Nephron (organoid): ENCODE measurements around the gene OFD1.

ENCODE experiments used
- H3K27ac Mint-ChIP-seq, 3 experiments: 2 replicates each; pipeline ENCODE4 v1.8.0; 2020; ENCODE audit warnings: mixed read lengths in 3 of 3, mild to moderate bottlenecking in 2 of 3, moderate library complexity in 1 of 3
- H3K27me3 Mint-ChIP-seq: 2 replicates; pipeline ENCODE4 v1.8.0; 2021; ENCODE audit warnings: low read depth, mild to moderate bottlenecking, moderate library complexity, mixed read lengths
- H3K36me3 Mint-ChIP-seq: 2 replicates; pipeline ENCODE4 v1.8.0; 2020; ENCODE audit warnings: low read depth, mixed read lengths
- H3K4me1 Mint-ChIP-seq: 2 replicates; pipeline ENCODE4 v1.8.0; 2020; ENCODE audit warnings: mixed read lengths
- H3K4me3 Mint-ChIP-seq, 3 experiments: 2 replicates each; pipeline ENCODE4 v1.8.0; 2020; ENCODE audit warnings: mild to moderate bottlenecking in 3 of 3, mixed read lengths in 3 of 3, moderate library complexity in 2 of 3
- H3K9me3 Mint-ChIP-seq: 2 replicates; pipeline ENCODE4 v1.8.0; 2020; ENCODE audit warnings: mixed read lengths
- CTCF ChIP-seq, 3 experiments: fragments of 200-600 bp; sonication (generic); IDR thresholded peaks; one replicate each; pipeline ENCODE4 v1.5.0; 2021; ENCODE audit warnings: antibody characterized with exemption in 3 of 3; ENCODE audit not compliant: unreplicated experiment in 3 of 3

OFD1 gene

GRCh38 chrX:13694359-13694758, 40.2 kb upstream of the OFD1 start:
- H3K27ac Mint-ChIP-seq, result no peak overlapping the region
- H3K4me3 Mint-ChIP-seq, result no peak overlapping the region
- H3K4me1 Mint-ChIP-seq, result peaks cover 49% of the 10 kb centered on the region
- H3K9me3 Mint-ChIP-seq, result no peaks in the 10 kb centered on the region
- no peaks in the 10 kb centered on the region for H3K27me3 Mint-ChIP-seq
- TF ChIP-seq CTCF (IDR thresholded peaks at IDR 0.05; ENCODE audit: unreplicated experiment in 3 of 3), result no peak
- H3K36me3 Mint-ChIP-seq, result no peaks in the 10 kb centered on the region

GRCh38 chrX:13694983-13695382, 39.6 kb upstream of the OFD1 start:
- Mint-ChIP-seq H3K4me3 (peak overlapping the region in 1 of 3 experiments; percentile 15), H3K4me1 (peaks cover 51% of the 10 kb centered on the region), H3K27ac (peak overlapping the region in 2 of 3 experiments; percentile 26 to 30), H3K27me3 (no peaks in the 10 kb centered on the region), H3K36me3 (no peaks in the 10 kb centered on the region), H3K9me3 (no peaks in the 10 kb centered on the region)
- no peak for TF ChIP-seq CTCF (IDR thresholded peaks at IDR 0.05; ENCODE audit: unreplicated experiment in 3 of 3)

GRCh38 chrX:13695601-13696115, 38.9 kb upstream of the OFD1 start:
- no peak overlapping the region for H3K27ac Mint-ChIP-seq
- H3K9me3 Mint-ChIP-seq, result no peaks in the 10 kb centered on the region
- H3K4me3 Mint-ChIP-seq, result no peak overlapping the region
- H3K36me3 Mint-ChIP-seq, result no peaks in the 10 kb centered on the region
- TF ChIP-seq CTCF (IDR thresholded peaks at IDR 0.05; ENCODE audit: unreplicated experiment in 3 of 3), result no peak
- H3K4me1 Mint-ChIP-seq, result peaks cover 45% of the 10 kb centered on the region
- no peaks in the 10 kb centered on the region for H3K27me3 Mint-ChIP-seq

- Mint-ChIP-seq H3K9me3 (no peaks in the 10 kb centered on the region), H3K27ac (no peak overlapping the region), H3K36me3 (no peaks in the 10 kb centered on the region)
Measured at GRCh38 chrX:13697455-13697854, 37.1 kb upstream of the OFD1 start.

GRCh38 chrX:13697976-13698375, 36.6 kb upstream of the OFD1 start:
- H3K36me3 Mint-ChIP-seq, result no peaks in the 10 kb centered on the region
- H3K4me3 Mint-ChIP-seq, result no peak overlapping the region
- H3K9me3 Mint-ChIP-seq, result no peaks in the 10 kb centered on the region
- H3K27me3 Mint-ChIP-seq, result no peaks in the 10 kb centered on the region
- TF ChIP-seq CTCF (IDR thresholded peaks at IDR 0.05; ENCODE audit: unreplicated experiment in 3 of 3), result no peak
- H3K27ac Mint-ChIP-seq, result no peak overlapping the region
- peaks cover 34% of the 10 kb centered on the region for H3K4me1 Mint-ChIP-seq

More at GRCh38 chrX:13697455-13697854, 37.1 kb upstream of the OFD1 start:
- TF ChIP-seq CTCF (IDR thresholded peaks at IDR 0.05; ENCODE audit: unreplicated experiment in 3 of 3), result no peak
- Mint-ChIP-seq H3K4me1 (peaks cover 39% of the 10 kb centered on the region), H3K27me3 (no peaks in the 10 kb centered on the region), H3K4me3 (no peak overlapping the region)

GRCh38 chrX:13698432-13698831, 36.1 kb upstream of the OFD1 start:
- H3K36me3 Mint-ChIP-seq, result no peaks in the 10 kb centered on the region
- H3K4me3 Mint-ChIP-seq, result no peak overlapping the region
- no peaks in the 10 kb centered on the region for H3K27me3 Mint-ChIP-seq
- no peaks in the 10 kb centered on the region for H3K9me3 Mint-ChIP-seq
- H3K4me1 Mint-ChIP-seq, result peaks cover 29% of the 10 kb centered on the region
- H3K27ac Mint-ChIP-seq, result no peak overlapping the region
- TF ChIP-seq CTCF (IDR thresholded peaks at IDR 0.05; ENCODE audit: unreplicated experiment in 3 of 3), result no peak
